ENCODE measurements around the gene SBF2. TPM values are rescaled to one million over a fixed set of nuclear protein-coding genes. Genes with fewer than 3 reads are reported as not detected.
"Not testable (repeated sequence)": the region's sequence is repeated elsewhere in the genome, so short reads cannot be mapped to it uniquely, and the experiment has no call there.

SBF2 gene
- total RNA-seq, 1 donor from 2014 or later: 23.7 TPM

- no peak for DNase-seq (ENCODE audit: low read depth)
Observed at GRCh38 chr11:10272132-10272531, 21.9 kb downstream of the SBF2 start.

DNA sequence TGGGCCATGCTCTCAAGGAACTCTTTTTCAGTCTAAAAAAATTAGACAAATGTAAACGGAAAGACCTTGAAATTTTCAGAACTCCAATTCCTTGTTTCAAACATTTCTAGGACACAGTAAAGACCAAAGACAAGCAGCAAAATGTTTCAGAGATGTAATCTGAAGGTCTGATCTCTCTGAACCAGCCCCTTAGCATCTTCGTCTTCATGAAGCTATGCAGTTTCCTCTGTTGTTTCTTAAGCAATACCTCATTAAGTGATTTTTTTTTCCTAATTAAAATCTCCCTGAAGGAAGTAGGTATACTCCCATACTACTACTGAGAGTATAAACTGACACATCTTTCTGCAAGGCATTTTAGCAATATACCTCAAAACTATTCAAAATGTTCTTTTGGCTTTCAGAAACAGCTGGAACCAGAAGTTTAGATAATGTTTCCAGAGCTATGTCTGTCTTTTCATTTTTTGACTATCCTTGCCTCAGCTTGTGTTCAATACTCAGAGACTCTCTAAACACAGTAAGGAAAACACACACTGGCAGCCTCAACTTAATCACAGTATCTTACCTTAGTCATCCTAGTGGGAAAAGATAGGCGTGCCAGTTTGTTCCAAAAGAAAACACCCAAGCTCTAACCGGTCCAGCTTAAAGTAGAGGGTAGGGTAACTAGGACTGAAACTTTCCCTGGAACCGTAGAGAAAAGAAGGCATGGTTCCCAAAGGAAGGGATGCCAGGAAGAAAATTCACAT is 25.1 kb downstream of the SBF2 start:
- DNase-seq (ENCODE audit: low read depth): no peak

DNA sequence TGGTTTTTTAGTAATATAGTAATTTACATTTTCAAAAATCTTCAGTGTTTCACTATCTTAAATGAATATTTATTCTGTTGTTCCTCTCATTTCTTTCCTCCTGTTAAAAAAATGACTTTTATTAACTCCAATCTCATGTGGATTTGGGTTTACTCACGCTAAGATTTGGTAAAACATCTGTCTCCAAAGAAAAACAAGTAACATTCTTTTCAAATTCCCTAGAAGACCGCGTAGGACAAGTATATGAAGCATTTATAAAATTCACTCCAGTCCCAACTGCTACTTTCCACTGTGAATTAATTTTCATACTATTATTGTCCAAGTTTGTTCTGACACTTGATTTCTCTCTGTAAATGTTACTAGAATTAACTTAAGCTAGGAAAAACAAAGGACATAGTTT is 26.2 kb downstream of the SBF2 start:
- DNase-seq (ENCODE audit: low read depth): peak; percentile 25

DNA sequence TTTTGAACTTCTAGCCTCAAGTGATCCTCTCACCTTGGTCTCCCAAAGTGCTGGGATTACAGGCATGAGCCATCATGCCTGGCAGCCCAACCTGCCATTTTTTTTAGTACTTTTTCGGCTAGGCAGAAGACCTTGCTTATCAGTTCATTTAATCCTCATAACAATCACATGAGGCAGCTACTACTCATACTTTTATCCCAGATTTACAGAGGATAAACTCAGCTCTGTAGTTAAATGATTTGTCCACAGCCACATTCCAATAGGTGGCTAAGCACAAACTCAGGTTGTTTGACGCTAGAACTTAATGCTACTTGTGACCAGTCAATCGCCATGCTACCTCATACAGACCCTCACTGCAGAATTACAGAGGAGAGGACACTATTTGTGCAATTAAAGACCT is 28.1 kb downstream of the SBF2 start:
- DNase-seq (ENCODE audit: low read depth): no peak

- DNase-seq (ENCODE audit: low read depth): not testable (repeated sequence)
Observed at GRCh38 chr11:10264716-10265115, 29.3 kb downstream of the SBF2 start.

DNA sequence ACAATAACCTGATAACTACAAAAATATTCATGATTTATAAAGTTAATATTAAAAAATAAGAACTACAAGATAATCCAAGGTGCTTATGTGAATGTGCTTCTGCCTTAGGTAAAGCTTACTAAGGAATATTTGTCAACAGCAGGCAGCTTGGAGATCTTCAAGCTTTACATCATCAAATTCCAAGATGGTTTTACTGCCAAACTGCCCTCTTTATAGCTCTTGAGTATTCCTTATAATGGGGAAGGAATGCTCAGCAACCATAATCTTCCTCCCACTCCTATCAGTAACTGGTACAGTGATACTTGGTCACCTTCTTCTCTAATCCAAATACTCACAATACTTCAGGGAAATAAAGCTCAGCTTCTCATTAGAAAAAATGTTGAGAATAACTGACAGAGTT is 30.1 kb downstream of the SBF2 start:
- DNase-seq (ENCODE audit: low read depth): no peak

- no peak for DNase-seq (ENCODE audit: low read depth)
Observed at GRCh38 chr11:10261821-10262220, 32.2 kb downstream of the SBF2 start.

DNA sequence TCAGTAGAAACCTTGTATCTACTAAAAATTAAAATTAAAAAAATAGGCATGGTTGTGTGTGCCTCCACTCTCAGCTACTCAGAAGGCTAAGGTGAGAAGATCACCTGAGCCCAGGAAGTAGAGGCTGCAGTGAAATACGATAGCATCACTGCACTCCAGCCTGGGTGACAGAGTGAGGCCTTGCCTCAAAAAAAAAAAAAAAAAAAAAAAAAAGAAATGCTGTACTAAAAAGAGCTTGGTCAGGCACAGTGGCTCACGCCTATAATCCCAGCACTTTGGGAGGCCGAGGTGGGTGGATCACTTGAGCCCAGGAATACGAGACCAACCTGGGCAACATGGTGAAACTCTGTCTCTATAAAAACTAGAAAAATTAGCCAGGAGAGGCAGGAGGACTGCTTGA is 36.5 kb downstream of the SBF2 start:
- no peak for DNase-seq (ENCODE audit: low read depth)

DNA sequence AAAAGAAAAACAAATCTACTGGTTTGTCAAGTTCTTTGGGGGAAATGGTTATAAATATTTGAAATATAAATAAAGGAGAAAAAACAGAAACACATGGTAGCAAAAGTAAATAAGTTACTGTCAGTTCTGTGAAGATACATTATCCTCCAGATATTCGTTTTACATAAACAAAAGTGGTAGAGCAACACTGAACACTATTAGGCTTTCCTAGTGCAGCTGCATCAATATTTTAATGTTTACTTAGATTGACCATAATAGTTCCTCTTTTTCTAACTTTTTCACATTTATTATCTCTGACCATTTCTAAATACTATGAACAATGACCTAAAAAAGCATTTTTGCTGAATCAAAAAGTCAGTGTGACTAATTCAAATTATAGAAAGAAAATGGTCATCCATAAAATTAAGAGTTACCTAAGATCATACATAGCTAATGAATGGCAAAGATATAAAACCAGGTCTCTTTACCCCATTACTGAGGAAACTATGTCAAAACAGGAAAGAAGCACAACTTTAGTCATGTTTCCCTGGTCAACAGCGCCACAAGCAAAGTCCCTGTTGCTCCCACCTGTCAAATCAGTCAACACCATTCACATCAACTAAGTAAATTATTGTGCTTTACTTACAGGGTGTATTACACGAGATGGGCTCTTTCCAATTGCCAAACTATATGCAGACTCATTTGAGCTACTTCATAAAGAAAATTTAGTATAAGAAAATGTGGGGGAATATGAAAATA is 38.5 kb downstream of the SBF2 start:
- peak; percentile 57 for DNase-seq (ENCODE audit: low read depth)

DNA sequence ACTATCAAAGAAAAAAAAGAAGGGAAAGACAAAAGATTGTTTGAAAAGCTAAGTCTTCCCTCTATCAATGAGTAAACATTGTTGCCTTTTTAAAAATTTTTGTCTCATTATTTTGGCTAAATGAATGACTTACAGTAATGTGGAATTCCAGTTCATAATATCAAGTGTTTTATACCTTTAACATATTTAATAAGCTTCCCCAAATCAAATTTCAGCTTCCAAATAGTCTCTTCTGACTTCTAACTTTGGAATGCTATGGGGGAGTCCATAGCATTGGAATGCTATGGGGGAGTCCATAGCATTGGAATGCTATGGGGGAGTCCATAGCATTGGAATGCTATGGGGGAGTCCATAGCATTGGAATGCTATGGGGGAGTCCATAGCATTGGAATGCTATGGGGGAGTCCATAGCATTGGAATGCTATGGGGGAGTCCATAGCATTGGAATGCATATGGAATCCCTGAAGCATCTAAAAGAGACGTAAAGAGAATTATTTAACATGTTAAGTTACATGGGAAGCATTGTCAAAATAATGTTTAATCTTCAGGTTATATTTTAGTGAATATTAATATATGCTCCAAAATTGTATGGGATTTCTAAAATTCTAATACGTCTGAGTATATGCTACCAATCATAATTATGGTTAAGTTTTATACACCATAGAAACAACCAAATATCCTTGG is 44.4 kb downstream of the SBF2 start:
- not testable (repeated sequence) for DNase-seq (ENCODE audit: low read depth)

GRCh38 chr11:10247011-10247410 is 47.0 kb downstream of the SBF2 start:
- no peak for DNase-seq (ENCODE audit: low read depth)

DNA sequence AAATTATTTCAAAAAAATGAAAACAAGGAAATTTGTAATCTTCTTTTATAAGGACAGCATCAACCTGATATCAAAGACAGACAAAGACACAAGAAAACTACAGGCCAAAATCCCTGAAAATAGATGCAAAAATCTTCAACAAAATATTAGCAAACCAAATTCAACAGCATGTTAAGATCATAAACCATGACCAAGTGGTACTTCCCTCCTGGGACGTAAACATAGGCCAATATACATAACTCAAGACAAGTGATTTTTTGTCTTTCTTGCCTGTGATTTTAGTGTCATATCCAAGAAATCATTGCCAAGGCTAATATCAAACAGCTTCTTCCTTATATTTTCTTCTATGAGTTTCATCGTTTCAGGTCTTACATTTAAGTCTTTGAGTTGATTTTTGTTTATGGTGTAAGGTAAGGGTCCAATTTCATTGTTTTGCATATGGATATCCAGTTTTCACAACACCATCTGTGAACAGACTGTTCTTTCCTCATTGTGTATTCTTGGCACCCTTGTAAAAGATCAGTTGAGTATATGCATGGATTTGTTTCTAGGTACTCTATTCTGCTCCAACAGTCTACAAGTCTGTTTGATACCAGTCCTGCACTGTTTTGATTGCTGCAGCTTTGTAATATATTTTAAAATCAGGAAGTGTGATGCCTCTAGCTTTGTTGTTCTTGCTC is 50.0 kb downstream of the SBF2 start:
- DNase-seq (ENCODE audit: low read depth): no peak

DNA sequence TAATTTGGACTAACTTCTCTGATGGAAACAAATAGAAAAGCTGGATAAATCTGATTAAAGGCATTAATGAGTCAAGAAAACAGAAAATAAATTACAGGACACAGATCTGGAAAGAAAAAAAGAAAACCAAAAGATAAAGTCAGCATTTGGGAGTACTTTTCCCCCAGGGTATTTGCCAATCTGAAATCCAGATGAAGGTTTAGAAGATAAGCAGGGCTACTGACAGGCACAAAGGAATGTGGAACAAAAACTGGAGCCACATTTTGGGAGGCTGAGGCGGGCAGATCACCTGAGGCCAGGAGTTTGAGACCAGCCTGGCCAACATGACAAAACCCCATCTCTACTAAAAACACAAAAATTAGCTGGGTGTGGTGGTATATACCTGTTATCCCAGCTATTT is 57.2 kb downstream of the SBF2 start:
- DNase-seq (ENCODE audit: low read depth): no peak

DNA sequence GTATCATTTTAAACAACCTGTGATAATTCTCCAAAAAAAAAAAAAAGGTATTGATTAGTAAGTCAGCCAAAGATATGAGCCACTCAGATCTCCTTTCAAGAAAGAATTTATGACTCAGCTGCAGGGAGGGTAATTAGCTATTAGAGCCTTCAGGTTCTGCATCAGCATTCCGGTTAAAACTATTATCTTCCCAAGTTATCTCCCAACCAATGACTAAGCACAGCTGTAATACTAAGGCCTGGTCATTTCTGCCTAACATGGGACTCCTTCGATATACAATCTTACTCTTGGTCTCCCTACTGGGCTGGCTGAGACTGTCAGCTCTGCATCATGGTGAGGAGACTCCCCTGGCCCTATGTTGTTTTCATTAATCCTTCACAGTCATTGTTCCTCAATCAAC is 60.4 kb downstream of the SBF2 start:
- DNase-seq (ENCODE audit: low read depth): peak; percentile 12

DNA sequence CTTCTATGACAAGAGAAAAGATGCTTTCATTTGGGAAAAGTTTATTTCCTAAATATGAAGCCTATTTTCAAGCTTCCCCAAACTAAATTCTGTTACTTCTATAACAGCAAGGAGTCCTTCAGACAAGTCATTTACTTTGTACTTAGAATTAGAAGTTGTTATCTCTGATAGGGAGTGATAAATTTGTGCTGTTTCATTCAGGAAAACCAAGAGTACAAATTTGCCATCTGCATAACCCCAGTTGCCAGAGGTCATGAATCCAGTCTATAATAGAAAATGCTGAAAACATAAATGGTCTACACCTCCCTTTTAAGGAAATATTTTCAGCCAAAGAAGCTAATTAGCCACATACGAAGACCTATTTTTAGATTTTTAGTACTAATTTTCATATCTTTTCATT is 61.3 kb downstream of the SBF2 start:
- no peak for DNase-seq (ENCODE audit: low read depth)

- not testable (repeated sequence) for DNase-seq (ENCODE audit: low read depth)
Observed at GRCh38 chr11:10231803-10232202, 62.2 kb downstream of the SBF2 start.

- no peak for DNase-seq (ENCODE audit: low read depth)
Observed at GRCh38 chr11:10225553-10225952, 68.5 kb downstream of the SBF2 start.

GRCh38 chr11:10222399-10222798 is 71.6 kb downstream of the SBF2 start:
- DNase-seq (ENCODE audit: low read depth): no peak

DNA sequence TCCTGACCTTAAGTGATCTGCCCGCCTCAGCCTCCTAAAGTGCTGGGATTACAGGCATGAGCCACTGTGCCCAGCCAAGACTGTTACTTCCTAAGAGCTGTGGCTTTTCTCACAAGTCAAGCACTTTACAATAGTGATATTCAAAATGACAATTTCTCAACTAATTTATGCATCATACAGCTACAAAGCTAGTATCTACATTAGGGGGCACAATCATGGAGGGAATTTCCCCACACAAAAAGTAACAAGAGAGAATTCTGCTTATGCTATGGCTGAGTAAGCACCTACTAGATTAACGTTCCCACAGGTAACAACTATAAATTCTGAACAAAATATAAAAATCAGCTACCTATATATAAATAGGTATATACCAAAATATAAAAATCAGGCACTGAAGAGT is 72.7 kb downstream of the SBF2 start:
- no peak for DNase-seq (ENCODE audit: low read depth)

DNA sequence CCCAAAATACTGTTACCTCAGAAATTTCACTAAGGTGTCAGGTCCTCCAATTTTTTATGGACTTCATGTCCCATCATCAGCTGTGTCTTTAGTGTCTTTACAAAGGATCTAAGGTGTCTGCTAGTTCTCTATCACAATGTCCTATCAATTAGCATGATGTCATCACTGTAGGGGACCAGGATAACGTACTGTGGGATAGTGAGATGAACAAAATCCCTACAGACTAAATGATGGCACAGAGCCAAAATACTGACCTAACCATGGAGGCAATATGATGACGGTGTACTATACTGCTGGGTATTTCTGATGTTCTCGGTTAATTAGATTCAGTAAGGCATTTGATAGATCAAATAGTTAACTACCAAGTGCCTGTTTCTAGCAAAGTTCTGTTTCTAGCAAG is 82.5 kb downstream of the SBF2 start:
- no peak for DNase-seq (ENCODE audit: low read depth)

DNA sequence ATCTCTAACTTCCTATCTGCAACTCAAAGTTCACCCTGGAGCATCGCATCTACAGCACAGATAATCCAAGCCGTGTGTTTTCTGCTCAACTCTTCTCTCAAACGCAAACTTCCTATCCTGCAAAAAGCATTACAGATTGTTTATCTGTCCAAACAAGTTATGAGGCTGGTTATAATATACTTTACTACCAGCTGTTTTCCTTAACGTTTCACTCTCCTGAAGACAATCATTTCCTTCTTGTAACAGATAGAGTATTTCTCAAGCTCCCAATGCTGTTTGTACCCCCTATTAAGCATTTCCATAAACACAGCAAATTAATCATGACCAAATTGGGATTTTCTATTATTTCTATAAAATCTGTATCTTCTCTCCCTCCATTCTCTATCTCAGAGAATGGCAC is 84.7 kb downstream of the SBF2 start:
- DNase-seq (ENCODE audit: low read depth): no peak

- peak; percentile 51 for DNase-seq (ENCODE audit: low read depth)
Observed at GRCh38 chr11:10208131-10208575, 85.9 kb downstream of the SBF2 start.

Data from myocyte (in vitro differentiated cells).